NCI-H82 treated with DMSO at 0.1 percent for 48 hours (cell line): ENCODE results near the gene CDC20B.

ENCODE experiments used
- DNase-seq: peaks from one replicate; lab custom pipeline; 2025; ENCODE audit not compliant: unreplicated experiment; lab: John Stamatoyannopoulos, UW

CDC20B gene

GRCh38 chr5:55172937-55173686 is at the start of gene CDC20B:
CDC20B (minus strand) TSS chr5:55173177; CDS start chr5:55173000, 177 bp downstream.
- peak; percentile 26 for DNase-seq

- DNase-seq: no peak
These were observed 49.4 kb upstream of the CDC20B start for GRCh38 chr5:55222092-55222984.

GRCh38 chr5:55220433-55221185 is 47.6 kb upstream of the CDC20B start:
- no peak for DNase-seq

GRCh38 chr5:55219770-55220169 is 46.8 kb upstream of the CDC20B start:
- DNase-seq: no peak

GRCh38 chr5:55218967-55219366 is 46.0 kb upstream of the CDC20B start:
- DNase-seq: no peak

GRCh38 chr5:55211184-55211874 is 38.4 kb upstream of the CDC20B start:
- no peak for DNase-seq

- DNase-seq: no peak
These were observed 32.0 kb upstream of the CDC20B start for GRCh38 chr5:55205001-55205400.

- DNase-seq: no peak
These were observed 18.2 kb upstream of the CDC20B start for GRCh38 chr5:55191165-55191564.

GRCh38 chr5:55188656-55189540 is 15.9 kb upstream of the CDC20B start:
- no peak for DNase-seq

- DNase-seq: peak; percentile 14
These were observed 14.4 kb upstream of the CDC20B start for GRCh38 chr5:55187370-55187769.

- no peak for DNase-seq
These were observed 7.0 kb upstream of the CDC20B start for GRCh38 chr5:55180016-55180415.

GRCh38 chr5:55177078-55177477 is 4.1 kb upstream of the CDC20B start:
- DNase-seq: no peak

- peak; percentile 7 for DNase-seq
These were observed 3.3 kb upstream of the CDC20B start for GRCh38 chr5:55176176-55176818.

- no peak for DNase-seq
These were observed 2.8 kb upstream of the CDC20B start for GRCh38 chr5:55175781-55176175.

- DNase-seq: peak; percentile 42
These were observed 782 bp upstream of the CDC20B start for GRCh38 chr5:55173687-55174230.

GRCh38 chr5:55172051-55172899 is 702 bp downstream of the CDC20B start:
- DNase-seq: peak; percentile 45

GRCh38 chr5:55171471-55171870 is 1.5 kb downstream of the CDC20B start:
- DNase-seq: no peak

GRCh38 chr5:55162666-55163065 is 10.3 kb downstream of the CDC20B start:
- DNase-seq: no peak
